DND-41 (cell line): ENCODE data around the gene RSPO3.

ENCODE experiments used
- ATAC-seq: fragments of 200-7000 bp; cut with Tn5 transposase; 3 replicates; pipeline ENCODE4 v1.9.1; 2021; ENCODE audit warnings: low read depth; ENCODE audit not compliant: insufficient read depth
- DNase-seq: peaks from one replicate; pipeline ENCODE4 v3.0.0-alpha.2; 2020
- H2AFZ ChIP-seq: 2 replicates; pipeline ENCODE4 v1.6.0; 2012; ENCODE audit warnings: low read depth, low read length
- H3K27ac ChIP-seq: 2 replicates; pipeline ENCODE4 v1.5.1; 2012; ENCODE audit warnings: low read length, inconsistent platforms
- H3K27me3 ChIP-seq: fragments of 200-600 bp; sonication (generic); 2 replicates; pipeline ENCODE4 v1.6.0; 2012; ENCODE audit warnings: low read length, mild to moderate bottlenecking, inconsistent platforms; ENCODE audit not compliant: insufficient read depth, poor library complexity
- H3K36me3 ChIP-seq: 2 replicates; pipeline ENCODE4 v1.5.1; 2012; ENCODE audit warnings: low read length, inconsistent platforms; ENCODE audit not compliant: insufficient read depth
- H3K4me1 ChIP-seq: 2 replicates; pipeline ENCODE4 v1.5.1; 2012; ENCODE audit warnings: mild to moderate bottlenecking, low read length; ENCODE audit not compliant: insufficient read depth
- H3K4me2 ChIP-seq: 2 replicates; pipeline ENCODE4 v1.6.0; 2012; ENCODE audit warnings: mild to moderate bottlenecking, moderate library complexity, low read length, inconsistent platforms; ENCODE audit not compliant: insufficient read depth
- H3K4me3 ChIP-seq, 2 experiments: fragments of 200-600 bp in 1 of 2; shearing (Covaris generic) in 1 of 2; 2 replicates each; pipeline ENCODE4 v1.5.1; 2012 to 2016; ENCODE audit warnings: inconsistent platforms in 2 of 2, low read length in 2 of 2, mild to moderate bottlenecking in 2 of 2, low read depth in 1 of 2, moderate library complexity in 1 of 2
- H3K79me2 ChIP-seq: 2 replicates; pipeline ENCODE4 v1.6.0; 2012; ENCODE audit warnings: low read length, inconsistent platforms; ENCODE audit not compliant: insufficient read depth
- H3K9ac ChIP-seq: 2 replicates; pipeline ENCODE4 v1.6.0; 2012; ENCODE audit warnings: low read depth, mild to moderate bottlenecking, inconsistent platforms, low read length, moderate library complexity
- H3K9me3 ChIP-seq: 2 replicates; pipeline ENCODE4 v1.5.1; 2012; ENCODE audit warnings: low read length, moderate library complexity, mild to moderate bottlenecking, inconsistent platforms; ENCODE audit not compliant: insufficient read depth, severe bottlenecking
- H4K20me1 ChIP-seq: 2 replicates; pipeline ENCODE4 v1.6.0; 2012; ENCODE audit warnings: low read length; ENCODE audit not compliant: insufficient read depth
- CTCF ChIP-seq: IDR thresholded peaks from 2 replicates; pipeline ENCODE4 v1.5.1; 2012; ENCODE audit warnings: borderline replicate concordance, low read length, moderate library complexity, mild to moderate bottlenecking; ENCODE audit not compliant: poor library complexity, severe bottlenecking; ENCODE audit errors: extremely low read depth
- EZH2 ChIP-seq: IDR thresholded peaks from 3 replicates; pipeline ENCODE4 v1.6.1; 2012; ENCODE audit warnings: borderline replicate concordance, low read depth, mild to moderate bottlenecking, moderate library complexity, low read length, inconsistent platforms; ENCODE audit not compliant: severe bottlenecking

RSPO3 gene

DNA sequence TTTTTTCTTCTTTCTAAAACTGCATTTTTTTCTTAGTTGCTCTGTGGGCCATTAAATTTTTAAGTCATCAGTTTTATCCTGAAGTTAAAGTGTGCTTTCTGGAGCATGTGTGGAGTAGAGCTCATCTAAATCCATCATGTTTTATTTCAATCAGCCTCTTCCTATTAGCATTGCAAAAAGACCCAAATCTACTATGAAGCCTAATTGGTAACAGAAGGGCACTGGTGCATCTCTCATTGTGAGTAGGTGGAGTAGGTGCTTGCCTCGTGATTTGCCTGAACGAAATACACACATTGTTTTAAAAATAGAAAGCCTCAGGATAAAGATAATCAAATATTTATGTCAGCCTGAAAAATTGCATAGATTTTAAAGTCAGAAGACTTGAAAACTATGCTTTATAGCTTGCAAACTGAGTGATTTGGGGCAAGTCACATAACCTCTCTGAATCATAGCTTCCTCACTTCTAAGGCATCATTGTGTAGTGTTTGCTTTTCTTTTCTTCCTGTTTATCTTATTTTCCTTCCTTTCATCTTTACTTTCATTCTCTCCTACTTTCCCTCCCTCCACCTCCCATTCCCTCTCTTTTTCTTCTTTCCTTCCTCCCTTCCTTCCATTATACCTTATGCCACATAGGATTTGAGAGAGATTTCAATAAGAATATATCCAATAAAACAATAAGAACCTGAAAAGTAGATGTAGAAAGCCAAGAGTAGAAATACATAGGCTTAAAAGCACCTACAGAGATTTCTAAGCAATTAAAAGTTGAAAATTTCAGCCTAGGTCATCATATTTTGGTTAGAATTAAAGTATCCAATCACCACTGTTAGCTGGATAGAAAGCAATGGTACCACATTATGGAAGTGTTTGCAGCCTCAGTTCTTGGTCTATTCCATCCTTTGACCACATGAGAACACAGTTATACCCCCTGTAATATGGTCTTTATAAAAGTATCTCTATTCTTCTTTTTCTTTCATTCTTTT is 98.6 kb downstream of the RSPO3 start:
- no peak overlapping the region for H2AFZ ChIP-seq
- H3K27ac ChIP-seq, result no peak overlapping the region
- no peaks in the 10 kb centered on the region for H3K9me3 ChIP-seq
- no peaks in the 10 kb centered on the region for H3K27me3 ChIP-seq
- ATAC-seq (no peak), DNase-seq (no peak)
- no peaks in the 10 kb centered on the region for H3K79me2 ChIP-seq
- H3K4me2 ChIP-seq, result no peak overlapping the region
- no peak overlapping the region for H3K9ac ChIP-seq
- H3K4me3 ChIP-seq, result no peak overlapping the region
- H3K36me3 ChIP-seq, result no peaks in the 10 kb centered on the region
- TF ChIP-seq CTCF (no peak), EZH2 (no peak)
- H3K4me1 ChIP-seq, result no peaks in the 10 kb centered on the region
- H4K20me1 ChIP-seq, result no peaks in the 10 kb centered on the region

DNA sequence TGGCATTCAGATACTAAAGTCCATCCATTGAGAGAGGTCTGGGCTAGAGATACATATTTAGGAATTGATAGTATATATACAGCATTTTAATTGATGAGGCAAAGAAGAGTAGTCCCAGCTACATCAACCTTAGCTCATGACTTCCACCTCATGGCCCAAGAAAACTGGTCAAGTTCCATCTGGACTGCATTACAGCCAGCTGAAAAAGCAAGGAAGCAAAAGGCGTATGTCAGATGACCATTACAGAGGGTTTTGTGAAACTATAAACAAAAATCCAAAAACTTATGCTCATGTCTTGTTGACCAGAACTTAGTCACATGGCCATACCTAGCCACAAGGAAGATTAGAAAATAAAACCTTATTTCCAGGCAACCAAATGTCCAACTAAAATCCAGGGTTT is 101.4 kb downstream of the RSPO3 start:
- H3K27me3 ChIP-seq, result no peaks in the 10 kb centered on the region
- DNase-seq (no peak), ATAC-seq (no peak)
- no peaks in the 10 kb centered on the region for H3K79me2 ChIP-seq
- H3K4me1 ChIP-seq, result no peaks in the 10 kb centered on the region
- H3K36me3 ChIP-seq, result no peaks in the 10 kb centered on the region
- no peak overlapping the region for H3K27ac ChIP-seq
- no peak for TF ChIP-seq EZH2
- no peak for TF ChIP-seq CTCF
- H4K20me1 ChIP-seq, result no peaks in the 10 kb centered on the region
- H3K9me3 ChIP-seq, result no peaks in the 10 kb centered on the region
- H3K4me2 ChIP-seq, result no peak overlapping the region
- H3K4me3 ChIP-seq, result no peak overlapping the region
- no peak overlapping the region for H3K9ac ChIP-seq
- H2AFZ ChIP-seq, result no peak overlapping the region

- no peak for ATAC-seq
Measured at GRCh38 chr6:127221201-127221600, 102.7 kb downstream of the RSPO3 start.

More at GRCh38 chr6:127221201-127221600, 102.7 kb downstream of the RSPO3 start:
- H3K9me3 ChIP-seq, result no peaks in the 10 kb centered on the region
- H4K20me1 ChIP-seq, result no peaks in the 10 kb centered on the region
- no peaks in the 10 kb centered on the region for H3K4me1 ChIP-seq
- no peaks in the 10 kb centered on the region for H3K79me2 ChIP-seq
- H3K27ac ChIP-seq, result no peak overlapping the region
- H3K9ac ChIP-seq, result no peak overlapping the region
- no peaks in the 10 kb centered on the region for H3K36me3 ChIP-seq
- no peak overlapping the region for H3K4me3 ChIP-seq
- no peak for DNase-seq
- no peak overlapping the region for H3K4me2 ChIP-seq
- H2AFZ ChIP-seq, result no peak overlapping the region
- no peak for TF ChIP-seq EZH2
- TF ChIP-seq CTCF, result no peak
- H3K27me3 ChIP-seq, result no peaks in the 10 kb centered on the region
